HAP-1 (cell line): ENCODE results near the gene PTPRT.

Experiments used
- DNase-seq, 2 experiments: peaks; one replicate each; pipeline ENCODE4 v3.0.0-alpha.2; 2016 to 2020; ENCODE audit warnings: low spot score in 2 of 2
- H3K27me3 ChIP-seq: fragments of 250-450 bp; sonication (Bioruptor Pico); 2 replicates; pipeline ENCODE4 v1.5.1; 2020; ENCODE audit warnings: low read depth, mild to moderate bottlenecking, moderate library complexity
- H3K36me3 ChIP-seq: fragments of 250-450 bp; sonication (Bioruptor Pico); replicated peaks from 2 replicates; pipeline ENCODE4 v1.5.1; 2020; ENCODE audit warnings: mild to moderate bottlenecking
- H3K4me1 ChIP-seq: fragments of 250-450 bp; sonication (Bioruptor Pico); 2 replicates; pipeline ENCODE4 v1.5.1; 2020; ENCODE audit warnings: mild to moderate bottlenecking
- H3K4me3 ChIP-seq: fragments of 250-450 bp; sonication (Bioruptor Pico); 2 replicates; pipeline ENCODE4 v1.5.1; 2020; ENCODE audit warnings: mild to moderate bottlenecking, moderate library complexity
- H3K9me3 ChIP-seq: fragments of 250-450 bp; sonication (Bioruptor Pico); 2 replicates; pipeline ENCODE4 v1.5.1; 2020; ENCODE audit warnings: mild to moderate bottlenecking, moderate library complexity
- in situ Hi-C: fragments of 300-500 bp; cut with MboI; formaldehyde crosslinking; loops from 3 replicates; pipeline ENCODE4 v1.14.3; 2020; ENCODE audit warnings: low sequenced_read_pairs, inconsistent platforms, mixed read lengths

Gene PTPRT

DNA sequence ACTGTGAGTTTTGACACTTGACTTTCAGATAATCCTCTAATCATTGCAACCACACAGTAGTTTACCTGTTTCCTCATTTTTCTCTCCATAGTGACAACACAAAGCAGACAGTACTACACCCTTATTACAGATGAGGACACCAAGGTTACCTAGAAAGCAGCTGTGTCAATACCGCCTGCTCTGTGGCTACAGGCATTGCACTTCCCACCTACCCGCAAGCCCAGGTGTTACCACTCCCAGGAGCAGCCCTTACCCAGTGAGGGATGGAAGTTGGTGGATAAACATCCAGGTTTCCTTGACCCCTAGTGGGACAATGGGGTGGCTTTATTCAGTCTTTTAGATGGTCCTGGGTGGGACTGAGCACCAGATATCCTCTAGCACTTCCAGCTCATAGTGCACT, 503.6 kb downstream of the PTPRT start:
- Histone ChIP-seq H3K27me3 (no peaks in the 10 kb centered on the region), H3K36me3 (no peaks in the 10 kb centered on the region), H3K9me3 (no peaks in the 10 kb centered on the region), H3K4me1 (no peaks in the 10 kb centered on the region), H3K4me3 (no peak overlapping the region)
- in situ Hi-C loops, result no loop called here
- no peak for DNase-seq

DNA sequence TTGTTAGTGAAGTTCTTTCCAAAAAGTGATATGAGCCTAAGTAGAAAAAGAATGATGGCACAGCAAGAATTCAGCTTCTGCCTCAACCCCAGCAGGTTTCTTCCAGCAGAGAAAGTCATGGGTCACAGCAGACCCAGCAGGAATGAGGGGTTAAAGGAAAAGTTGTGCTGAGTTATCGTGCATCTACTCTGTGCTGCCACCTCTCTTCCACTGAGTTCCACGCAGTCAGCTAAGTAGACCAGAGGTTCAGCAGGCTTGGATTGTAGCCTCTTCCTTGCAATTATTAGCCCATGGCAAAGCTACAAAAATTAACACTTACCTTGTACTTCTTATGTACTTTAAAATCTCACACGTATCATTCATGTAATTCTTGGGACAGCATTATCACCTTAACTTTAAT, 510.8 kb downstream of the PTPRT start:
- Histone ChIP-seq H3K4me3 (no peak overlapping the region), H3K4me1 (no peaks in the 10 kb centered on the region)
- in situ Hi-C loops, result no loop called here

GRCh38 chr20:42656130-42656529, 533.6 kb downstream of the PTPRT start:
- DNase-seq, result no peak
- Histone ChIP-seq H3K4me1 (no peaks in the 10 kb centered on the region), H3K4me3 (no peak overlapping the region), H3K9me3 (no peaks in the 10 kb centered on the region), H3K27me3 (no peaks in the 10 kb centered on the region), H3K36me3 (no peaks in the 10 kb centered on the region)
- in situ Hi-C loops, result no loop called here

More for the DNA sequence above, 510.8 kb downstream of the PTPRT start:
- H3K9me3 ChIP-seq, result no peaks in the 10 kb centered on the region
- no peaks in the 10 kb centered on the region for H3K27me3 ChIP-seq
- DNase-seq, result no peak
- no peaks in the 10 kb centered on the region for H3K36me3 ChIP-seq

- no peaks in the 10 kb centered on the region for H3K36me3 ChIP-seq
- no peak for DNase-seq
- H3K27me3 ChIP-seq, result no peaks in the 10 kb centered on the region
- H3K9me3 ChIP-seq, result 0 out of 2 replicates have a peak, but pooled peaks cover 3% of the 10 kb centered on the region
- H3K4me3 ChIP-seq, result no peak overlapping the region
- no peaks in the 10 kb centered on the region for H3K4me1 ChIP-seq
- in situ Hi-C loops, result no loop called here
Measured at GRCh38 chr20:42652266-42652665, 537.4 kb downstream of the PTPRT start.

DNA sequence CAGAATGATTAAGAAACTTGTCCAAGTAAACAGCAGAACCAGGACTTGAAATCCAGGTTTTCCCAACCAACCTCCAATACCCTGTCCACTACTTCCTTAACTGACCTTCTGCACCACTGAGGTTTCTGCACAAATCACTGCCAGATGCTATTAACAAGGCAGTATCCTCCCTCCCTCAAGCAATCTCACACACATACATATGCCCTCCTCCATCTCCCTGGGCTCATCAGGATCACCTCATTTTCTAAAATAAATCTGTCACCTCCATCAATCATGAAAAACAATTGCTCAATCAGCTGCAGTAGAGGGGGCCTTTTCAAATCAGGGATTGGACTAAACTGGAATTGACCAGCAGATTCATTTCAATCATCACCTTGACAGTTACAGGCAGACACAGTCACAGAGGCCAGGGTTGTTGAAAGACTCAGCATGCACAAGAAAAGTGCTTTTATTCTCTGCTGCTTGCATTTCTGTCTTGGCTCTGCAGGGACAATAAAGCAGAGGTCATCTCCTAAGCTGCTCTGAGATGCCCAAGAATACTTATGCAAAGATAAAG, 539.4 kb downstream of the PTPRT start:
- in situ Hi-C loops, result no loop called here
- 0 out of 2 replicates have a peak, but pooled peaks cover 3% of the 10 kb centered on the region for H3K9me3 ChIP-seq
- no peaks in the 10 kb centered on the region for H3K27me3 ChIP-seq
- no peaks in the 10 kb centered on the region for H3K4me1 ChIP-seq
- no peaks in the 10 kb centered on the region for H3K36me3 ChIP-seq
- DNase-seq, result no peak
- H3K4me3 ChIP-seq, result no peak overlapping the region

DNA sequence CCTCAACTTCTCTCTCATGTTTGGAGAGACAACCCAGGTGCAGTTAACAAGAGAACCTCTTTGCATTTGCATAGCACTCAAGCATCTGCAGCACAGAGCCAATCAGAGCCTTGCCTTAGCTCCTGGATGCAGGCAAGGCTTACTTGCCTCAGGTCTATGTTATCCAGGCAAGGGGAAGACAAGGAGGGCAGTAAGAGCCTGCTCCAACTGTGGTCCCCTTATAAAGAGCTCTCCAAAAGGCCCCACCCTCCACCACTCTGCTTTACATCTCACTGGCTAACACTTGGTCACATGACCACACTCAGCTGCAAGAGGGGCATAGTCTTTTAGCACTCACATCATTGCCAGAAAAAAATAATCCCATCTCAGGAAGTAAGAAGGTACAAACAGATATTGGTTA, 540.0 kb downstream of the PTPRT start:
- Histone ChIP-seq H3K9me3 (0 out of 2 replicates have a peak, but pooled peaks cover 3% of the 10 kb centered on the region), H3K4me3 (no peak overlapping the region), H3K36me3 (no peaks in the 10 kb centered on the region), H3K4me1 (no peaks in the 10 kb centered on the region), H3K27me3 (no peaks in the 10 kb centered on the region)
- DNase-seq, result no peak
- in situ Hi-C loops, result no loop called here

- Histone ChIP-seq H3K27me3 (no peaks in the 10 kb centered on the region), H3K4me3 (no peak overlapping the region), H3K36me3 (no peaks in the 10 kb centered on the region), H3K9me3 (0 out of 2 replicates have a peak, but pooled peaks cover 5% of the 10 kb centered on the region), H3K4me1 (no peaks in the 10 kb centered on the region)
- DNase-seq, result no peak
- in situ Hi-C loops, result no loop called here
Measured at GRCh38 chr20:42646250-42646649, 543.5 kb downstream of the PTPRT start.

GRCh38 chr20:42641886-42642285, 547.8 kb downstream of the PTPRT start:
- in situ Hi-C loops, result no loop called here
- Histone ChIP-seq H3K9me3 (0 out of 2 replicates have a peak, but pooled peaks cover 2% of the 10 kb centered on the region), H3K36me3 (no peaks in the 10 kb centered on the region), H3K4me1 (no peaks in the 10 kb centered on the region), H3K27me3 (no peaks in the 10 kb centered on the region), H3K4me3 (no peak overlapping the region)
- DNase-seq, result no peak

DNA sequence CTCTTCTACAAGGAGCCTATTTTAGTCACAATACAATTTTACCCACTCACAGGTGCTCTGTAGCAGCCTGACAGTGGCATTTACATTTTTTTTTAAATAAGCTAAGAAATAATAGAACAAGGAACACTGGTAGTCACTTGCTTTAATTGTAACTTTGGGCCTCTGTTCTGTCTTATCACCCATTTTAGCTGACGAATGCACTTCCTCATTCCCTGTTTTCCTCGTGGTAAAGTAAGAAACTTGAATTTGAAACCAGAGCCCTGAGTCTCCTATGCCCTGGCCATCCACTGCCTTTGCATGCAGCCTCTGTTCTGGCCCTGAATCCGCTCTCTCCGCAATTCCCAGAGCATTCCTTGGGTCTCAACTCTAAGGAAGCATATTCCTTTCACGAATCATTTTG, 550.6 kb downstream of the PTPRT start:
- Histone ChIP-seq H3K4me1 (no peaks in the 10 kb centered on the region), H3K4me3 (no peak overlapping the region), H3K27me3 (no peaks in the 10 kb centered on the region), H3K36me3 (no peaks in the 10 kb centered on the region), H3K9me3 (0 out of 2 replicates have a peak, but pooled peaks cover 2% of the 10 kb centered on the region)
- in situ Hi-C loops, result no loop called here
- no peak for DNase-seq

DNA sequence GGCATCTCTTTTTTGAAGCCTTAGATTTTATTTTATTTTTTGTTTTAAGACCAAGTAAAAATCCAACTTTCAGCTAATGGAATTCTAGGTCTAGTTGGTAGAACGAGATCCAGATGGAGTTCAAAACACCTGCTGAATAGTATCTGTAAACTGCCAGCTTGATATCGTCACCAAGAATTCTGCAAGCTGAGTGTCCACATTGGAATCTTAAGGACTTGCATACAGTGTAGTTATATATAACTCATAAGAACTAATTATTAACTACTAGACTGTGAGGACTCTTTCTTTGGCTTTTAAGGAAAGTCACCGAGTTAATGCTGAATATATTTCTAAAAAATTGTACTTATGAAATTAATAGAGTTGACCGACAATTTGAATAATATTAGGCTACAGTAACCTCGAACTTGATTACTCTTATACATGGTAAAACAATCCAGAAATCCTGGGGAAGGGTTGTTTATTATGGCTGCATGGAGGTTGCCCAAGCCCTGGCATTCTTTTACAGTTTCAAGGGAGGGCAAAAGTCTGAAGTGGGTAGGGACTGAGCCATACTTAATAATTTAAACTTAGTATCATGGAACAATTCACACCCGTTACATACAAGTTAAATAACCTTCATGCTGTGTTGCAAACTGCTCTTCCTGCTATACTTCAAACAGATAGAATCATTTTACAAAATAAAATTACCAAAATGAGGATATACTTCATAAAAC, 553.9 kb downstream of the PTPRT start:
- no peaks in the 10 kb centered on the region for H3K36me3 ChIP-seq
- DNase-seq, result no peak
- H3K4me1 ChIP-seq, result no peaks in the 10 kb centered on the region
- no peaks in the 10 kb centered on the region for H3K9me3 ChIP-seq
- H3K27me3 ChIP-seq, result no peaks in the 10 kb centered on the region
- in situ Hi-C loops, result no loop called here
- no peak overlapping the region for H3K4me3 ChIP-seq

DNA sequence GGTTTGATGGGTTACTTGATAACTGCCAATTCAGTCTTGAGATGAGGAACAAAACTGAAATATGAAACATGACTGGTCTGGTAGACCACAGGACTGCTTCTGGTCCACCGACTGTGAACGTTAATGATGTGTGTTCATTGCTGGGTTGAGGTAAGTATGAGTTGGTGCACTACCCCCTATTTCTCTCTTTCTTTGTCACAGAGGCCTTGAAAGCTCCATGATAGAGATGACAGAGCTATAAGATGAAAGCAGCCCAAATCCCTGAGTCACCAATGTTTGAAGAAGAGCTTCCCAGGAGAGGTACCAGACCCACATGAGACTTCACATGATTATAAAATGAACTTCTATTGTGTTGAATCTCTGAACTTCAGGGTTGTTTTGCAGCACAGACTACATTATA, 555.5 kb downstream of the PTPRT start:
- H3K36me3 ChIP-seq, result no peaks in the 10 kb centered on the region
- no peaks in the 10 kb centered on the region for H3K9me3 ChIP-seq
- no peaks in the 10 kb centered on the region for H3K27me3 ChIP-seq
- DNase-seq, result no peak
- no peak overlapping the region for H3K4me3 ChIP-seq
- H3K4me1 ChIP-seq, result no peaks in the 10 kb centered on the region
- in situ Hi-C loops, result no loop called here

- Histone ChIP-seq H3K4me3 (no peak overlapping the region), H3K4me1 (no peaks in the 10 kb centered on the region), H3K36me3 (no peaks in the 10 kb centered on the region), H3K27me3 (no peaks in the 10 kb centered on the region), H3K9me3 (no peaks in the 10 kb centered on the region)
- no peak for DNase-seq
- in situ Hi-C loops, result no loop called here
Measured at GRCh38 chr20:42628683-42629082, 561.0 kb downstream of the PTPRT start.

DNA sequence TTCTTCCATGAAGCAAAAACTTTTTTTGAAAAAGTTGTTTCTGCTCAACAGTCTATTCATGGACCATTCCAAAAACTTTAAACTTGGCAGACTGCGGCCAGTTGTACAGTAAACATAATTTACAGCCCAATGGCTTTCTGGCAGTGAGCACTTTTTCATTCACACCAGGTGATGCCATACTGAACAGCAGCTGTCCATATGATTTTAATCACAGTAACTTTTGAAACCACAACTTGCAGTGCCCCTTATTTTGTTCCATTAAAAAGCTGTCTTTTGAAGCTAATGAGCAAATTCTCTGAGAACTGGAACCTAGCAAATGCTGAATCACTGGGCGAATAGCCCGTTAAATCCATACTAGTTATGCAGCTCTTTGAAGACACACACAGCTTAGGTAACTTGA, 576.6 kb downstream of the PTPRT start:
- Histone ChIP-seq H3K36me3 (no peaks in the 10 kb centered on the region), H3K9me3 (no peaks in the 10 kb centered on the region), H3K4me1 (no peaks in the 10 kb centered on the region), H3K27me3 (no peaks in the 10 kb centered on the region), H3K4me3 (no peak overlapping the region)
- no peak for DNase-seq
- in situ Hi-C loops, result no loop called here

DNA sequence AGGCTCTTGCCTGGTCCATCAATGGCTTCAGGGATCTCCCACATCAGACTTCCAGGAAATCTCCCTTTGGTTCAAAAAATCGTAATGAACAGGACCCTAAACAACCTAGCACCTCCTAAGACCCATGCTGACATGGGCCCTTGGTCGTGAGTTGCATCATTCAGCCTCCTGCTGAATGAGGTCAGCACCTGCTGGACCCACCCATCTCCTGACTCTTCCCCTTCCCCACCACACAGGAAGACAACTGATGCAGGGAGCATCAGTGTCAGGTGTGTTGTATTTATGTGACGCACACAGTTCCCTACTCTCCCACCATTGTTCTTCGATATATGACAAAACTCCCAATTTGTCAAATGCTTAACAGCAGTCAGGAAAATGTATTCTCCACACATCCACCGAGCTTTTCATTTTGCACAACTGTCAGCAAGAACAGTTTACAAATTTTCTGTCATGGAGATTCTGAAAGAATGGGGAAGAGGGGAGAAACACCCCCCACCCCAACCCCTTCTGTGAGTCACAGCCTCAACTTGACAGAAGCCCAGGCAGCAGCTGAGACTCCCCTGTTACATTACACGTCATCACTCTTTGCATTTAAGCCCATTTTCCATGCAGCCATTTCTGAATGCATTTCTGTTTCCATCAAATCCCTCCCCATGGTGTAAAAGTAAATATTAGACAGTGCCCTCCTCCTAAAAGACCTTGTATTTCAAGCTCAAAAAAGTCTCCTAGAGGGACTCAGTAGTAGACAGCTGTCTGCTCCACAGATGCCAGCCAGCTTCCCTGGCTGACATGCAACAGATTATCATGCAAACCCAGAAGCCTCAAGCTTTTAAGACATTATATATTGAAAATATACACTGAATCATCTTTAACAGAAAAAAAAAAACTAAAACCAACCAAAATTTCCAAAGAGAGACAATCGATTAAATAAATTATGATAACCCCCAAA, 577.5 kb downstream of the PTPRT start:
- no peaks in the 10 kb centered on the region for H3K36me3 ChIP-seq
- no peaks in the 10 kb centered on the region for H3K27me3 ChIP-seq
- H3K4me1 ChIP-seq, result no peaks in the 10 kb centered on the region
- in situ Hi-C loops, result no loop called here
- no peak overlapping the region for H3K4me3 ChIP-seq
- DNase-seq, result no peak
- no peaks in the 10 kb centered on the region for H3K9me3 ChIP-seq
